Activated naive CD8-positive, alpha-beta T cell treated with anti-CD3 and anti-CD28 coated beads, Interleukin-2, amount 50 U/mL, for 24 hours (primary cell): ENCODE results near the gene SIAH3.

Source experiments
- ATAC-seq: fragments of 150-1000 bp; cut with Tn5 transposase; one replicate; pipeline ENCODE4 v1.10.0; 2021
- DNase-seq: peaks from one replicate; pipeline ENCODE4 v3.0.0; 2021
- H3K27ac Mint-ChIP-seq: one replicate; pipeline ENCODE4 v1.8.0; 2021; ENCODE audit warnings: mild to moderate bottlenecking, mixed read lengths
- H3K27me3 Mint-ChIP-seq: one replicate; pipeline ENCODE4 v1.8.0; 2021; ENCODE audit warnings: mixed read lengths
- H3K36me3 Mint-ChIP-seq: one replicate; pipeline ENCODE4 v1.8.0; 2021; ENCODE audit warnings: low read depth, mixed read lengths
- H3K4me1 Mint-ChIP-seq: one replicate; pipeline ENCODE4 v1.8.0; 2021; ENCODE audit warnings: mixed read lengths
- H3K4me3 Mint-ChIP-seq: one replicate; pipeline ENCODE4 v1.8.0; 2021; ENCODE audit warnings: mild to moderate bottlenecking, moderate library complexity, mixed read lengths
- H3K9me3 Mint-ChIP-seq: one replicate; pipeline ENCODE4 v1.8.0; 2021; ENCODE audit warnings: mixed read lengths

SIAH3 gene

GRCh38 chr13:45847554-45848224 is 3.9 kb downstream of the SIAH3 start:
- Mint-ChIP-seq H3K9me3 (no peaks in the 10 kb centered on the region), H3K36me3 (no peaks in the 10 kb centered on the region), H3K4me3 (no peak overlapping the region), H3K27ac (no peak overlapping the region), H3K27me3 (peaks cover 19% of the 10 kb centered on the region), H3K4me1 (peaks cover 51% of the 10 kb centered on the region)
- no peak for DNase-seq
- peak; percentile 34 for ATAC-seq

GRCh38 chr13:45846681-45847080 is 4.9 kb downstream of the SIAH3 start:
- ATAC-seq (no peak), DNase-seq (no peak)
- H3K4me3 Mint-ChIP-seq, result no peak overlapping the region
- peaks cover 48% of the 10 kb centered on the region for H3K4me1 Mint-ChIP-seq
- H3K27ac Mint-ChIP-seq, result no peak overlapping the region
- H3K27me3 Mint-ChIP-seq, result peaks cover 15% of the 10 kb centered on the region
- no peaks in the 10 kb centered on the region for H3K36me3 Mint-ChIP-seq
- H3K9me3 Mint-ChIP-seq, result no peaks in the 10 kb centered on the region

GRCh38 chr13:45838171-45838745 is 13.3 kb downstream of the SIAH3 start:
- Mint-ChIP-seq H3K27me3 (no peaks in the 10 kb centered on the region), H3K4me1 (no peaks in the 10 kb centered on the region)

GRCh38 chr13:45837111-45837510 is 14.4 kb downstream of the SIAH3 start:
- Mint-ChIP-seq H3K36me3 (no peaks in the 10 kb centered on the region), H3K9me3 (no peaks in the 10 kb centered on the region), H3K27ac (no peak overlapping the region), H3K4me1 (no peaks in the 10 kb centered on the region), H3K27me3 (no peaks in the 10 kb centered on the region), H3K4me3 (no peak overlapping the region)
- ATAC-seq (no peak), DNase-seq (no peak)

More at GRCh38 chr13:45838171-45838745, 13.3 kb downstream of the SIAH3 start:
- Mint-ChIP-seq H3K9me3 (no peaks in the 10 kb centered on the region), H3K36me3 (no peaks in the 10 kb centered on the region), H3K27ac (no peak overlapping the region), H3K4me3 (no peak overlapping the region)
- ATAC-seq, result no peak
- no peak for DNase-seq

GRCh38 chr13:45834411-45834994 is 17.1 kb downstream of the SIAH3 start:
- no peak overlapping the region for H3K27ac Mint-ChIP-seq
- no peaks in the 10 kb centered on the region for H3K4me1 Mint-ChIP-seq
- no peak for DNase-seq
- no peaks in the 10 kb centered on the region for H3K27me3 Mint-ChIP-seq
- H3K36me3 Mint-ChIP-seq, result no peaks in the 10 kb centered on the region
- no peaks in the 10 kb centered on the region for H3K9me3 Mint-ChIP-seq
- H3K4me3 Mint-ChIP-seq, result no peak overlapping the region
- ATAC-seq, result no peak

GRCh38 chr13:45833663-45834375 is 17.7 kb downstream of the SIAH3 start:
- Mint-ChIP-seq H3K36me3 (no peaks in the 10 kb centered on the region), H3K4me1 (no peaks in the 10 kb centered on the region), H3K9me3 (no peaks in the 10 kb centered on the region), H3K27ac (no peak overlapping the region), H3K4me3 (no peak overlapping the region), H3K27me3 (no peaks in the 10 kb centered on the region)
- ATAC-seq, result no peak
- no peak for DNase-seq

GRCh38 chr13:45833242-45833641 is 18.3 kb downstream of the SIAH3 start:
- H3K4me3 Mint-ChIP-seq, result no peak overlapping the region
- H3K4me1 Mint-ChIP-seq, result no peaks in the 10 kb centered on the region
- DNase-seq (no peak), ATAC-seq (no peak)
- no peaks in the 10 kb centered on the region for H3K27me3 Mint-ChIP-seq
- H3K27ac Mint-ChIP-seq, result no peak overlapping the region
- H3K36me3 Mint-ChIP-seq, result no peaks in the 10 kb centered on the region
- H3K9me3 Mint-ChIP-seq, result no peaks in the 10 kb centered on the region

- no peaks in the 10 kb centered on the region for H3K36me3 Mint-ChIP-seq
- no peaks in the 10 kb centered on the region for H3K9me3 Mint-ChIP-seq
- H3K4me3 Mint-ChIP-seq, result no peak overlapping the region
- H3K27ac Mint-ChIP-seq, result no peak overlapping the region
- ATAC-seq (no peak), DNase-seq (no peak)
- H3K27me3 Mint-ChIP-seq, result no peaks in the 10 kb centered on the region
- H3K4me1 Mint-ChIP-seq, result no peaks in the 10 kb centered on the region
Measured at GRCh38 chr13:45831851-45832250, 19.7 kb downstream of the SIAH3 start.

GRCh38 chr13:45830121-45830520 is 21.4 kb downstream of the SIAH3 start:
- ATAC-seq, result no peak

GRCh38 chr13:45828256-45828968 is 23.1 kb downstream of the SIAH3 start:
- H3K9me3 Mint-ChIP-seq, result no peaks in the 10 kb centered on the region
- no peaks in the 10 kb centered on the region for H3K36me3 Mint-ChIP-seq
- no peak overlapping the region for H3K27ac Mint-ChIP-seq
- DNase-seq (no peak), ATAC-seq (no peak)
- H3K27me3 Mint-ChIP-seq, result no peaks in the 10 kb centered on the region
- no peaks in the 10 kb centered on the region for H3K4me1 Mint-ChIP-seq
- no peak overlapping the region for H3K4me3 Mint-ChIP-seq

More at GRCh38 chr13:45830121-45830520, 21.4 kb downstream of the SIAH3 start:
- no peak for DNase-seq
- no peaks in the 10 kb centered on the region for H3K9me3 Mint-ChIP-seq
- H3K27me3 Mint-ChIP-seq, result no peaks in the 10 kb centered on the region
- no peak overlapping the region for H3K4me3 Mint-ChIP-seq
- no peaks in the 10 kb centered on the region for H3K4me1 Mint-ChIP-seq
- H3K27ac Mint-ChIP-seq, result no peak overlapping the region
- H3K36me3 Mint-ChIP-seq, result no peaks in the 10 kb centered on the region

- H3K27me3 Mint-ChIP-seq, result no peaks in the 10 kb centered on the region
- ATAC-seq, result no peak
- H3K27ac Mint-ChIP-seq, result no peak overlapping the region
- H3K36me3 Mint-ChIP-seq, result no peaks in the 10 kb centered on the region
- no peaks in the 10 kb centered on the region for H3K9me3 Mint-ChIP-seq
- DNase-seq, result no peak
- no peak overlapping the region for H3K4me3 Mint-ChIP-seq
- no peaks in the 10 kb centered on the region for H3K4me1 Mint-ChIP-seq
Measured at GRCh38 chr13:45827318-45827717, 24.2 kb downstream of the SIAH3 start.

- Mint-ChIP-seq H3K4me3 (no peak overlapping the region), H3K36me3 (no peaks in the 10 kb centered on the region), H3K4me1 (no peaks in the 10 kb centered on the region), H3K27ac (no peak overlapping the region), H3K9me3 (no peaks in the 10 kb centered on the region), H3K27me3 (no peaks in the 10 kb centered on the region)
- DNase-seq (no peak), ATAC-seq (no peak)
Measured at GRCh38 chr13:45826731-45827130, 24.8 kb downstream of the SIAH3 start.

- Mint-ChIP-seq H3K27me3 (no peaks in the 10 kb centered on the region), H3K36me3 (no peaks in the 10 kb centered on the region), H3K27ac (no peak overlapping the region), H3K9me3 (no peaks in the 10 kb centered on the region), H3K4me1 (no peaks in the 10 kb centered on the region), H3K4me3 (no peak overlapping the region)
- DNase-seq, result no peak
- no peak for ATAC-seq
Measured at GRCh38 chr13:45825387-45825650, 26.2 kb downstream of the SIAH3 start.

GRCh38 chr13:45823583-45823982 is 28.0 kb downstream of the SIAH3 start:
- Mint-ChIP-seq H3K4me3 (no peak overlapping the region), H3K27me3 (no peaks in the 10 kb centered on the region), H3K4me1 (no peaks in the 10 kb centered on the region), H3K27ac (no peak overlapping the region), H3K9me3 (no peaks in the 10 kb centered on the region), H3K36me3 (no peaks in the 10 kb centered on the region)
- DNase-seq (no peak), ATAC-seq (no peak)

- Mint-ChIP-seq H3K36me3 (no peaks in the 10 kb centered on the region), H3K4me1 (no peaks in the 10 kb centered on the region), H3K4me3 (no peak overlapping the region), H3K9me3 (no peaks in the 10 kb centered on the region), H3K27me3 (no peaks in the 10 kb centered on the region), H3K27ac (no peak overlapping the region)
- DNase-seq (no peak), ATAC-seq (no peak)
Measured at GRCh38 chr13:45821811-45822210, 29.7 kb downstream of the SIAH3 start.
